ENCODE data around the gene GRB7.

GRB7 gene

GRCh38 chr17:39775031-39775430 lies 37.3 kb downstream of the GRB7 start:
- DNase-seq (ENCODE audit: low read depth): no peak

- DNase-seq (ENCODE audit: low read depth): no peak
Observed at GRCh38 chr17:39776252-39776651, 38.5 kb downstream of the GRB7 start.

- DNase-seq (ENCODE audit: low read depth): no peak
Observed at GRCh38 chr17:39777534-39778365, 40.0 kb downstream of the GRB7 start.

- DNase-seq (ENCODE audit: low read depth): no peak
Observed at GRCh38 chr17:39781031-39781860, 43.5 kb downstream of the GRB7 start.

- DNase-seq (ENCODE audit: low read depth): no peak
Observed at GRCh38 chr17:39781861-39782213, 44.1 kb downstream of the GRB7 start.

- no peak for DNase-seq (ENCODE audit: low read depth)
Observed at GRCh38 chr17:39782481-39782880, 44.7 kb downstream of the GRB7 start.

- DNase-seq (ENCODE audit: low read depth): no peak
Observed at GRCh38 chr17:39782980-39783379, 45.2 kb downstream of the GRB7 start.

GRCh38 chr17:39787041-39787440 lies 49.3 kb downstream of the GRB7 start:
- no peak for DNase-seq (ENCODE audit: low read depth)

- no peak for DNase-seq (ENCODE audit: low read depth)
Observed at GRCh38 chr17:39787743-39788484, 50.2 kb downstream of the GRB7 start.

GRCh38 chr17:39791111-39791992 lies 53.6 kb downstream of the GRB7 start:
- DNase-seq (ENCODE audit: low read depth): no peak

- no peak for DNase-seq (ENCODE audit: low read depth)
Observed at GRCh38 chr17:39792526-39793221, 54.9 kb downstream of the GRB7 start.

- no peak for DNase-seq (ENCODE audit: low read depth)
Observed at GRCh38 chr17:39793301-39793872, 55.6 kb downstream of the GRB7 start.

- no peak for DNase-seq (ENCODE audit: low read depth)
Observed at GRCh38 chr17:39794249-39794970, 56.7 kb downstream of the GRB7 start.
